HG03521 (cell line): Measurements from ENCODE around the gene PRF1.

Experiments used
- ATAC-seq: cut with Tn5 transposase; IDR thresholded peaks from one replicate; pipeline ENCODE4 v1.9.1; 2021; ENCODE audit warnings: mild to moderate bottlenecking, moderate library complexity; ENCODE audit not compliant: unreplicated experiment

The PRF1 gene

DNA sequence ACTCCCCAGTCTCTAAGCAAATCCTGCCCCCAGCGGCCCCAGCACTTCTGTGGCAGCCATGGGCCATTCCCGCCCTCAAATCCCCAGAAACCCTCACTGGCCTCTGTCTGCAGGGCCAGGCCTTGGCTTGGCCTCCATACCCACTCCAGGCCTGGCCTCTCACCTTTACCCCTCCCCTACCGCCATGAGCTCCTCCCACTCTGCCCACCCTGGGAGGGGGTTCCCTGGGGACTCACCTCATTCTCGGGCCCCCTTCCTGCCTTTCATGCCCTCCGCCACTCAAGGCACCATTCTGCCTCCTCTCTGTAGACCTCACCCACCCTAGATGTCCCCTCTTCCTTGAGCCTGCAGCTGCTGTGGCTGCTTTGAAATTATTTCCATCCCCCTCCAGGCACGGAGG is 41.0 kb downstream of the PRF1 start:
- no peak for ATAC-seq

DNA sequence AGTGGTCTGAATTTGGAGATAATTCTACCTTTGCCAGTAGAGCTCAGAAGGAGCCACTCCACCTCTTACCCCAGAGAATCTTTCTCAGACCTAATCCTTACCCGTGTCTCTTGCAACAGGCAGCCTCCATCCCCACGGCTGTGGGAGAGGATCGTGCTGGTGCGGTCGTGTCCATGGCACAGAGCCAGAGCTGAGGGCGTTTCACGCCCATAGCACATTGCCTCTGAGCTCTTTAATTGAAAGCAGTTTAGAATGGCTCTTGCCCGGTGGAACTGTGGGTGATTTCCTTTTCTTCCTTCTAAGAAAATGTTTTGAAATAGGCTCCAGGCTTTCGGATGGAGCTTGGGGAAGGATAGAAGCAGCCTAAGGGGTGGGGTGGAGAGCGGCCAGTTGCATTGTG is 41.5 kb downstream of the PRF1 start:
- no peak for ATAC-seq

DNA sequence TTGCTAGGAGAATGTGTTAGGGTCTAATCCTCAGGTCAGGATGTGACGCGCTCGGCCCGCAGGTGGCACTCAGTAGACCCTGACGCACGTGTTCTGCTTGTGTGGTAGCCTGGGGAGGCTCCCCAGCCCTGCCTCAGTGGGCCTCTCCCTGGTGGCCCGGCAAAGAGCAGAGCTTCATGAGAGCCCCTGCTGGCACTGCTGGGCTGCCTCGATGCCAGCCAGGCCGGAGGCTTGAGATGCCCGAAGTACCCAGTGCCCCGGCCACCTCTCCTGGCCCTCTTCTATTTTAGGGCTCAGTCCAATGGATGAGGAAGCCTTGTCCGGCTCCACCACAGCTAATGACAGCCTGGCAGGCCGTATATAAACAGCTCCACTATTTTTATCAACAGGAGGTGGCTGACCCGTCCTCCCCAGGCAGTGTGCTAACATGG is 42.0 kb downstream of the PRF1 start:
- no peak for ATAC-seq

DNA sequence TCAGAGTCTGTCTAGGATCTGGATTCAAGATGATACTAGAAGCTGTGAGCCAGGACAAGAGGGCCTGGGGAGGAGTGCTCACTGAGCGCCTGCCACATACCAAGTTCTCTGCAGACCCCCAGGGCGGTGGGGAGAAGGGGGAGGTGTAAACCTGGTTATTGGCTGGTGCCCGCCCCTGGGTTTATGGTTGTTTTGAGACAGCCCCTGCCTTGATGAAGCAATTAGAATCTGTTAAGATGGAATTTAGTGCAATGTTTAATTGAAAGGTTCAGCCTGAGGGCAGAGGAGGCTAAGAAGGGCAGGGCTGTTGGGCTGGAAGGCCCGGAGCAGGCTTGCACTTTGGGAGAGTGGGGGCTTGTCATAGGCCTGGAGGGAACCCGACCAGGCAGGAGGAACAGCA is 42.7 kb downstream of the PRF1 start:
- ATAC-seq = no peak

DNA sequence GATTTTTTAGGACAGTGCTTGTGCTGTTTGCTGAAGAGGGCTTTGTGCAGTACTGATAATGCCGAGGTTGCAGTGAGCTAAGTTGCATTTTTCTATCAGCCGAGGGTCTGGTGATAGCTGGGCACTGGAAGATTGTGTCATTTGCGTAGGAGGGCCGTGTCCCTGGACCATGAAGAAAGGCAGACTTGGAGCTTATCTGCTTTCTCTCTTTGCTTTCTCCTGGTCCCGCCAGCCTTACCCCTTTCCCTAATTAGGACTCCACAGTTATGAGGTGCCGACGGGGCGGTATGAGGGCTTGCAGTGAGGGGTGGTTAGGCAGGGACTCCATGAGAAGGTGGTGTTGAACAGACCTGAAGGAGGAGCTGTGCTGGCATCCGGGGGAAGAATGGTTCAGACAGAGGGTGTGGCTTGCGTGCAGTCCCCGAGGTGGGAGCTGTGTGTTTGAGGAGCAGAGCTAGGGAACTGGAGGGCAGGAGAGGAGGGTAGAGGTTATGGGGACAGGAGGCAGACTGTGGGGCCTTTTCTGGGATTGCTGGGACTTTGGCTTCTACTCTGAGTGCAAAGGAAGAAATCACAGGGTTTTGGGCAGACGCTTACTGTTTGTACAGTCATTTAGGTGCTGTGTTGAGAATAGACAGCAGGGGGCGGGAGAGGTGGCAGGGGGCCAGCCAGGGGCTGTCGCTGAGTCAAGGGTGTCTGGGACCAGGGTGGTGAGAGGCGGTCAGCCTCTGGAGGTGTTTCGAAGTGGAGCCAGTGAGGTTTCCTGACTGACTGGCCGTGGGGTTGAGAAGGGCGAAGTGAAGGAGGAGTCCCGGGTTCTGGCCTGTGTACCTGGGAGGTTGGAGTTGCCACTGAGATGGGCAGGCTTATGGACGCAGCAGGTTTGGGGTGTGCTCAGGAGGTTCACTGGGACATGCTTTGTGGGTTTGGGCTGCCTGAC is 43.4 kb downstream of the PRF1 start:
- no peak for ATAC-seq

DNA sequence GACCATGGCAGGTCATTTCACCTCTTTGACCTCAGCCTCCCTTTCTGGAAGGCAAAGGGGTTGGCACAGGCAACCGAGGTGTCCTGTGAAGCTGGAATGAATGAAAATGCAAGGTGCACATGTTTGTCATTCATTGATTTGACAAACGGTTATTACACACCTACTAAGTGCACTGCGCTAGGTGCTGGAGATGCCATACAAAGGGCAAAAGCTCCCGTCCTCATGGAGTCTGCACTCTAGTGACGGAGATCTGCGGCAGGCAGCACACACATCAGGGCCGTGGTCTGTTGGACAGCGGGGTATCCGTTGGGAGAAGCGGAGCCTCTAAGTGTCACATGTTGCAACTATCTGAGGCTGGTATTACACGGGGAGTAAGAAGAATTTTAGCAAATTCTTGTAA is 44.2 kb downstream of the PRF1 start:
- no peak for ATAC-seq

DNA sequence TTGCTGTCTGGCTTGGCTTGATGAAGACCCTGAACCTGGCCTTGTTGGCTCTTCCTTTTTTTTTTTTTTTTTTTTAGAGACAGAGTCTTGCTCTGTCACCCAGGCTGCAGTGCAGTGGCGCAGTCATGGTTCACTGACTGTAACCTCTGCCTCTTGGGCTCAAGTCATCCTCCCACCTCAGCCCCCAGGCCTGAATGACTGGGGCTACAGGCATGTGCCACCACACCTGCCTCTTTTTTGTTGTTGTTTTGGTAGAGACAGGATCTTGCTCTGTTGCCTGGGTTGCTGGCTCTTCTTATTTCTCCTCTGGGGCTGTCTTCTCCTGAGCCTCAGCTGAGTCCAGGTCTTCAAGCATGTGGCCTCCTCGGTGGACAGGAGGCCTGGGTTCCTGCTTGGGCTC is 44.7 kb downstream of the PRF1 start:
- no peak for ATAC-seq

DNA sequence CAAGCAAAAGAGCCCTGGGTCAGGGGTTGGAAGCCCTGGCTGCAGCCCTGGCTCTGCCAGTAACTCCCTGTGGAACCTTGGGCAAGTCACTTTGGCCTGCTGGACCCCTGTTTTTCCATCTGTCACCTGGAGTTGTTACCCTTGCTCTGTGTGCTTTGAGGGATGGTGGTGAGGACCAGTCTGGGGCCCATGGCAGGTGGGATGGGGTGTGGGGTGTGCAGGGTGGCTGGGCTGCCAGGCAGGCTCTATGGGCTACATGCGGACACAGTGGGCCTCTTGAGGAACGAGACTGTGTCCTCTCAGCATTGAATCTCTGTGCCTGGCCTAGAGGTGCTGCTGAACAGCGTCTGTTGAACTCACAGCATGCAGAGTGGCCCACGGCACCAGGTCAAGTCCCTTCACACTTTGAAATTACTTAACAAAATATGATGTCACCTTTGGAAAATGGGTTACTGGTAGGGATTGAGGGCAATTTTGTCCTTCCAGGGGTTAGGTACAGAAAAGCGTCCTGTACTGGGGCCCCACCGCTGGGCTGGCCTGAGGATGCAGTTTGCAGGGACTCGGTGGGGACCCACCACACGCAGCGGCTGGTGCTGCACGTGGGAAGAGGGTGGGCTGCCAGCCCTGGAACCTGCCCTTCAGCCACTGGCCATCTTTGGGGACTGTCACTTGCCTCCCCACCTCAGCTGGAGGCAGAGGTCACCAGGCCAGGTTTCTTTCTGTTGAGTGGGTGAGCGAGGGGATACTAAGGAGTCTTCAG is 45.3 kb downstream of the PRF1 start:
- ATAC-seq = no peak

DNA sequence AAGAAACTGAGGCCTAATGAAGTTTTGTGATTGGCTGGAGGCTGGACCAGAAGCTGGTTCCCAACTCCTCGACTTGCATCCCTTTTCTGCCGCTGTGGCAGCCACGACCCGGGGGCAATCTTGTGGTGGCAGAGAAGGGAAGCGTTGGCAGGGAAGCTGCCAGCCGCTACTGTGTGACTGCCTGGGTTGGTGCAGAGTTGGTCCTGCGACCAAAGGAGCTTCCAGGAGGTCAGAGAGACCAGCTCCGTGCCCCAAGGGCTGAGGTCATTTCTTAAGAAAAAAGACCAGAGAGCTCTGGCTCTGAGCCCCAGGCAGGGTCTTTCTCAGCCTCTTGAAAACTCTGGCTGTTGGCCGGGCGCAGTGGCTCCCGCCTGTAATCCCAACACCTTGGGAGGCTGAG is 47.2 kb downstream of the PRF1 start:
- no peak for ATAC-seq

DNA sequence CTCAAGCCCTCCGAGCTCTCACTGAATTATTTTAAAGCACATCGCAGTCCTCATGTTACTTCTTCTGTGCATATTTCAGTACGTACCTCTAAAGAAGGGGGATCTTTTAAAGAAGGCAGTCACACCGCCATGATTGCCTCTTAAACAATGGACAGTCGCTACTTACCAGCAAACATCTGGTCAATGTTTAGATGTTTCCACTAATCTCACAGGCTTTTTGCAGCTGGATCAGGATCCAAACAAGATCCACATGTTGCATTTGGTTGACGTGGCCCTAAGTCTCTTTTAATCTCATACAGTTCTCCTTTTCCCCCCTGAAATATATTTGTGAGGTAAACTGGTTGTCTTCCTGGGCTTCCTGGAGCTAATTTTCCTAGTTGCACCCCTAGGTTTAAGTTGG is 50.0 kb downstream of the PRF1 start:
- no peak for ATAC-seq

DNA sequence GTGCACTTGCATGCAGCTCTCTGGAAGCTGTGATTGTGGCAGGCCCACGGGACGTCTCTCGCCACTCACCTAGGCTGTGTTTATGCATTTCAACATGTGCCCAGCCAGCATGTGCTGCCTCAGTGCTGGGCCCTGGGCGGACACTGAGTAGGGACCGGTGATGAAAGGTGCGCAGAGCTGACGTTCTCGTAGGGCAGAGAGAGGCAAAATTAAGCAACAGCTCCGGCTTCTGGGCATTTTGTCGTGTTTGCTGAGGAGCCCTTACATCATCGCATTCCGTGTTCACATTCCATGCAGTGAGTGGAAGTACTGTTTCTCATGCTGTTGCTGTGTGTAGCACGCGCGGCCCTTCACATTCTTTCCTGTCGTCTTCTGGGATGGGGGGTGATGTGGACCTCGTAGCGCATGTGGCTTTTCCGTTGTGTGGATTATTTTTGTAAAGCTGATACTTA is 50.5 kb downstream of the PRF1 start:
- ATAC-seq = no peak

DNA sequence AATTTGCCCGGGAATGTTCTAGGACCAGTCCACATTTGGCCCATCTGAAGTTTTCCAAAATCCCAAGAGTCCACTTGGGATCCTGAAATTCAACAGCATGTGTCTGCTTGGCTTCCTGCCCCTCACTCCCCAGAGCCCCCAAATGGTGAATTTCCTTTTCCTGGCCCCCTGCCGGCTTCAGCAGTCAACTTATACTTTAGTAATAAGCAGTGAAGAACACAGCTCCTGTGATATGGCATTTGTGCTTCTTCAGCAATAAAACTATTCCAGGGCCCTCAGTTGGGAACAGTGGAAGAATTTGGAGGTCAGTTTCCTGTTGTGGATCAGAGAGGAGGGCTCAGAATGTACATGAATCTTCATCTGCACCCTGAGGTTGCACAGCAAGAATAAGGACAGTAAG is 51.1 kb downstream of the PRF1 start:
- no peak for ATAC-seq

DNA sequence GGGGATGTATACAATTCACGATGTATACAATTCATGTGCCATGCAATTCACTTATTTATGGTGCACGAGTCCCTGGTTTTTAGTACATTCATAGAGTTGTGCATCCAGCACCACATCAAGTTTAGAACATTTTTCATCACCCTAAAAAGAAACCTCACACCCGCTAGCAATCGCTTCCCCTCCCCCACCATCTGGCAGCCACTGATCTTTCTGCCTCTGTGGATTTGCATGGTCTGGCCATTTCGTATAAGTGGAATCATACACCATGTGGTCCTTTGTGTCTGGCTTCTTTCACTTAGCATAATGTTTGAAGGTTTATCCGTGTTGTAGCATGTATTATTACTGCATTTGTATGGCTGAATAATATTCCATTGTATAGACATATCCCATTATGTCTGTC is 52.1 kb downstream of the PRF1 start:
- ATAC-seq = no peak

DNA sequence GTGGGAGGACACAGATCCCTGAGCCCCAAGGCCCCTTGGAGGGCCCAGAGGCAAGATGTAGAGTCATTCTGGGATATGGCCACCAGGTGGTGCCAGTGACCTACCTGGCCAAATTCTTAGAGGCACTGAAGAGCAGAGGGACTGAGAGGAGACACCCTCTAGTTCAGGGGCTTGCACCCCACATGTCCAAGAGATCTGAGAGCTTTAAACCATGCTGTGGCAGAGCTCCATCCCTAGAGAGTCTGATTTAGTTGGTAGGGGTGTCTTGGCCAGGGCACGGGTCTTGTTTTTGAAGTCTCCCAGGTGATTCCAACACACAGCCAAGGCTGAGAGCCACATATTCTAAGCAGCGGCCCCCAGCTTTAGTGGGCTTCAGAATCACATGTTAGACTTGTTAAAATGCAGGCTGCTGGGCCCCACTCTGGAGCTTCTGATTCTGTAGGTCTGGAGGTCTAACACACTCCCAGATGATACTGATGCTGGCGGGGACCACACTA is 52.5 kb downstream of the PRF1 start:
- ATAC-seq = no peak

DNA sequence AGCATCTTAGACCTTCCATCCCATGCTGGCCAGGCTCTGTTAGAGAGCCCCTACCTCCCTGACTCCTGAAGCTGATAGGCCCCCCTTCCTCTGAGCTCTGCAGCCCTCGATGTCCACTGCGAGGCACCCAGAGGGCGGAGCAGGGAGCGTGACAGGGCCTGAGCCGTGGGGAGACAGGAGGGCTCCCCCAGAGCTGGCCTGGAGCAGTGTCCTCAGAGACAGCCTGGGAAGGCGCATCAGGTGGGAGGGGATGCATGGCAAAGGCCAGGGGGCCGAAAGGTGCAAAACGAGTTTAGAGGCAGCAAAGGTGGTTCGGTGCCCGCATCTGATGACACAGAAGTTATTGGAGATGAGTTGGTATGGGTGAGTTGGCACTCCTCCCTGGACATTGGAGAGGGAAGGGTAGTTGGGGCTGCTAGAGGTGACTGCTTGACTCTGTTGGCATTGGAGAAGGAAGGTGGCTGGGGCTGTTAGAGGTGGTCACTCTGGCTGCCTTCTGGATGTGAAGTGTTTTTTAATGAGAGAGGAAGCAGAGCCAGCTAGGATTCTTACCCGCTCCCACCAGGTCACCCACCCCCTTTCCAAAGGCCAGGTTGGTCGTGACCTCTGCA is 53.1 kb downstream of the PRF1 start:
- ATAC-seq = no peak
